ENCODE results near the gene ZNF764. TPM values are rescaled to one million over a fixed set of nuclear protein-coding genes. Genes with fewer than 3 reads are reported as not detected.
"Not testable (repeated sequence)": the region's sequence is repeated elsewhere in the genome, so short reads cannot be mapped to it uniquely, and the experiment has no call there.

Gene ZNF764
- total RNA-seq, 1 experiment from 2014 or later = 4.4 TPM

DNA sequence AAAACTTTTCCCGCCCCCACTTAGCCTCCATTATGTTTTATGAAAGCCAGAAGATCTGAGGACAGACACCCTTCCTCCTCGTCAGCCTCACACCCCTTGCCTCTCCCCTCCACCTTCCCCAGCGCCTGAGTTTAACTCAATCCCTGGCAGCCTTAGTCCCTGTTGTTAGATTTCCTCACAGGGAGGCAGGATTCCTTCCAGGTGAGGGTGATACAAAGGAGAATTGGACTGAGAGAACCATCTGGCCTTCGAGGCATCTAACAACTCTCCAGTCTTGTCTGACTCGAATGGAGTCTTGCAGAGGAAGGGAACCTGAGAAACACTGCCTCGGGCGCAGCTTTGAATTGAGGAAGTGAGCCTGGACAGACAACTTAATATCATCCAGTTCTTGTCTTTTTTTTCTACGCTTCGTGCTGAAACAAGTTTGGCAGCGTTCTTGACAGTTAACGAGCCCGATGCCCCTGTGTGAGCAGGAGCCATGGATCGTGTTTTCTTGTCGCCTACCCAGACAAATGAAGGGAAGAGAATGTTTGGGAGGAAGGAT, 30.5 kb downstream of the ZNF764 start:
- DNase-seq (ENCODE audit: low read depth) = no peak

GRCh38 chr16:30526823-30527634, 31.1 kb downstream of the ZNF764 start:
- peak; percentile 98 for DNase-seq (ENCODE audit: low read depth)

DNA sequence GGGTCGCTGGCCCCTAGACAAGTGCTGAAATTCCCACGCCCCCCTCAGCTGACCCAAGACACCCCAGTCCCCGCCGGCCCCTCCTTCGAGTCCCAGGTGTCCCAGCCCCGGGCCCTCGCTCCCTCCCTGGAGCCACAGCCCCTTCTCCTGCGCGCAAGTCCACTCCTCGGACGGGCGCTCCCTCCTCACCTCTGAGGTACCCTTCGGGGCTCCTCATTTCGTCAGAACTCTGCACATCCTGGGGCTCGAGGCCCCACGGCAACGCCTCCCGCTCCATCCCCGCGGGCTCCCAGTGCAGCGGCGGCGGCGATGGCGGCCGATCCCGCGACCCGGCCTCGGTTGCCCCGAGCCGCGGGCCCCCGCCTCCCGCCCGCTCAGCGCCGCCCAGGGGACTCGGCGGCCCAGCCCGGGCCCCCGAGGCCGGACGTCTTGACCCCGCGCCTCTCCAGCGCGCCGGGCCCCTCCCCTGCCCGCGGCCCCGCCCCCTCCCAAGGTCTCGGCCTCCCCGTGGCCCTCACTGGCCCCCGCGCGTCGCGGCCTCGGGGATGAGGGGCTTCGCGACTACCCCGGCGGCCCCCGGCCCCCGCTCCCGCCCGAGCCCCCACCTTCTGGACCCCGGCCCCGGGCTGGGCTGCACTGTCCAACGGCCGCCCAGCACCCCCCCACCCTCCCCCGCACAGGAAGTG, 31.9 kb downstream of the ZNF764 start, which contains the start of gene ZNF768:
Gene ZNF768, minus strand, starts transcription at position 430 of the 686 bp plus-strand sequence. Its CDS starts 153 bp downstream, at position 277.
- peak; percentile 17 for DNase-seq (ENCODE audit: low read depth)

DNA sequence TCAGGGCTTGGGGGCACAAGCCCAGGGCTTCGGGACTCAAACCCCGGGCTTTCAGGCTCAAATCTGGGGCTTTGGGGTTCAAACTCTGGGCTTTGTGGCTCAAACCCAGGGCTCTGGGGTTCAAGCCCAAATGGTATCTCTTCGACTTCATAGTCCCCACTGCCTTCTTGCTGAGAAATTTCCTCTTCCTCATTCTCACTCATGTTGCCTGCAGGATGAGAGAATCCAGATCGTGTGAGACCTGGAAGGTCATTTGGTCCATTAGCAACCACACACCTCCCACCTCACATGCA, 32.4 kb downstream of the ZNF764 start:
- DNase-seq (ENCODE audit: low read depth) = no peak

- DNase-seq (ENCODE audit: low read depth) = no peak
Observed at GRCh38 chr16:30524575-30525568, 33.3 kb downstream of the ZNF764 start.

- no peak for DNase-seq (ENCODE audit: low read depth)
Observed at GRCh38 chr16:30523768-30524574, 34.2 kb downstream of the ZNF764 start.

DNA sequence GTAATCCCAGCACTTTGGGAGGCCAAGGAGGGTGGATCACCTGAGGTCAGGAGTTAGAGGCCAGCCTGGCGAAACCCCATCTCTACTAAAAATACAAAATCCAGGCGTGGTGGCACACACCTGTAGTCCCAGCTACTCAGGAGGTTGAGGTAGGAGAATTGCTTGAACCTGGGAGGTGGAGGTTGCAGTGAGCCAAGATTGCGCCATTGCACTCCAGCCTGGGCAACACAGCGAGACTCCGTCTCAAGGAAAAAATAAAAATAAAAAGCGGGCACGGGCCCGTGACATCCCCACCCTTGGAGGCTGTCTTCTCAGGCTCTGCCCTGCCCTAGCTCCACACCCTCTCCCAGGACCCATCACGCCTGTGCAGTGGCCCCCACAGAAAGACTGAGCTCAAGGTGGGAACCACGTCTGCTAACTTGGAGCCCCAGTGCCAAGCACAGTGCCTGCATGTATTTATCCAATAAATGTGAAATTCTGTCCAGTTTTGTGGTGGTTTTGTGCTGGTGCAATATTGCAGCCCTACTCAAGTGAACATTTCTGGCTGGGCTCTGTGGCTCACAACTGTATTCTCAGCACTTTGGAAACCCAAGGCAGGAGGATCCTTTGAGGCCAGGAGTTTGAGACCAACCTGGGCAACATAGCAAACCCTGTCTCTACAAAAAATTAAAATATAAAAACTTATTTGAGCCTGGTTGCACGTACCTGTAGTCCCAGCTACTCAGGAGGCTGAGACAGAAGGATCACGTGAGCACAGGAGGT, 35.3 kb downstream of the ZNF764 start:
- not testable (repeated sequence) for DNase-seq (ENCODE audit: low read depth)

- no peak for DNase-seq (ENCODE audit: low read depth)
Observed at GRCh38 chr16:30521873-30522641, 36.1 kb downstream of the ZNF764 start.

DNA sequence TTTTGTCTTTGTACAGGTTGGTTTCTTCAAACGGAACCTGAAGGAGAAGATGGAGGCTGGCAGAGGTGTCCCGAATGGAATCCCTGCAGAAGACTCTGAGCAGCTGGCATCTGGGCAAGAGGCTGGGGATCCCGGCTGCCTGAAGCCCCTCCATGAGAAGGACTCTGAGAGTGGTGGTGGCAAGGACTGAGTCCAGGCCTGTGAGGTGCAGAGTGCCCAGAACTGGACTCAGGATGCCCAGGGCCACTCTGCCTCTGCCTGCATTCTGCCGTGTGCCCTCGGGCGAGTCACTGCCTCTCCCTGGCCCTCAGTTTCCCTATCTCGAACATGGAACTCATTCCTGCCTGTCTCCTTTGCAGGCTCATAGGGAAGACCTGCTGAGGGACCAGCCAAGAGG, 36.7 kb downstream of the ZNF764 start:
- no peak for DNase-seq (ENCODE audit: low read depth)

GRCh38 chr16:30519120-30520049, 38.8 kb downstream of the ZNF764 start:
- DNase-seq (ENCODE audit: low read depth) = no peak

DNA sequence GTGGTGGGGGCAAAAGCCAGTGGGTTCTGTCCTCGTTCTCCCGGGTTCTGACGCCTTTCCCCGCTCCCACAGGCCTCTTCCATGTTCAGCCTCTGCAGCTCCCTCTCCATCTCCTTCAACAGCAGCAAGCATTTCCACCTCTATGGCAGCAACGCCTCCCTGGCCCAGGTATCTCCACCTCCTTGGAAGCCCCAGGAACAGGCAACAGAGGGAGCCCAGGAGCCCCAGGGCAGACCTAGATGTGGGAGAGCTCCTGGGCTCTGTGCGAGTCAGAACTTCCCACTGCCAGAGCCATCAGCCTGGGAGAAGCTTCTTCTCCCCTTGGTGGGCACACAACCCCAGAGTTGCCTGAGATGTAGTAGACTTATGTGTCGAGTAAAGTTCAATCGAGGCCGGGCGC, 39.6 kb downstream of the ZNF764 start:
- DNase-seq (ENCODE audit: low read depth) = no peak

GRCh38 chr16:30515275-30515674, 42.9 kb downstream of the ZNF764 start:
- DNase-seq (ENCODE audit: low read depth) = no peak

DNA sequence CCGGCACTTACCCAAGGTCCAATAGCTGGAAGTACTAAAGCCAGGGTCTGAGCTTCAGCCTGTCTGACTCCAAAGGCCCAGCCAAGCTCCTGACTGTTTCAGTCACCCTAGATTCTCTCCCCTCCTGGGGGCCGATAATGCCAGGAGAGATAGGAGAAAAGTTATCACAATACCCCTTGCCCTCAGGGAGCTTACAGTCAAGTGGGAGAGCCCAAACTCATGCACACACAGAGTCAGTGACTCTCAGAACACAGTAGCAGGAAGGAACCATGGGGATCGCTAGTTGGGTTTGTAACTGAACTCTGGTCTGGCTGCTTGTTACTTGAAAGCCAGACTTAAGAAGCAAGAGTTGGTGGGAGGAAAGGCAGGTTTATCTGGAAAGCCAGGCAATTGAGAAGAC, 46.7 kb downstream of the ZNF764 start:
- no peak for DNase-seq (ENCODE audit: low read depth)

DNA sequence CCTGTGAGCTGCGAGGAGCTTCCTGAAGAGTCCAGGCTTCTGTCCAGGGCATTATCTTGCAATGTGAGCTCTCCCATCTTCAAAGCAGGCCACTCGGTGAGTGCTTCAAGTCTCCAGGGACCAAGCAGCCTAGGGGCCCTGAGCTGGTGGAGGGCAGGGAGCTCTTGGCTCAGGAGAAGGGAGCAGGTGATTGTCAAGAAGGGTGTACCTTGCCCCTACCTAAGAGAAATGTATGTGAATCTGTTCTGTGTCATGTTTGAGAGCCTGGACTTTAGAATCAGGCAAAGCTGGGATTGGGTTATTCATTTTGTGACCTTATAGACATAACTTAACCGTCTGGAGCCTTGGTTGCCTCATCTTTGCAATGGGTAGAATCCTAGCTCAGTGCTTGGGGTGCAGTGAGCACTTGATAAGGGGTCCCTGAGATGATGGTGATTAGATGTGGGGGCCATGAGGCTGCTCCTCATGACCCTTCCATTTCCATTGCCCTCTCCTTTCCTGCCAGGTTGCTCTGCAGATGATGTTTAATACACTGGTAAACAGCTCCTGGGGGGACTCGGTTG, 47.7 kb downstream of the ZNF764 start:
- DNase-seq (ENCODE audit: low read depth) = no peak

DNA sequence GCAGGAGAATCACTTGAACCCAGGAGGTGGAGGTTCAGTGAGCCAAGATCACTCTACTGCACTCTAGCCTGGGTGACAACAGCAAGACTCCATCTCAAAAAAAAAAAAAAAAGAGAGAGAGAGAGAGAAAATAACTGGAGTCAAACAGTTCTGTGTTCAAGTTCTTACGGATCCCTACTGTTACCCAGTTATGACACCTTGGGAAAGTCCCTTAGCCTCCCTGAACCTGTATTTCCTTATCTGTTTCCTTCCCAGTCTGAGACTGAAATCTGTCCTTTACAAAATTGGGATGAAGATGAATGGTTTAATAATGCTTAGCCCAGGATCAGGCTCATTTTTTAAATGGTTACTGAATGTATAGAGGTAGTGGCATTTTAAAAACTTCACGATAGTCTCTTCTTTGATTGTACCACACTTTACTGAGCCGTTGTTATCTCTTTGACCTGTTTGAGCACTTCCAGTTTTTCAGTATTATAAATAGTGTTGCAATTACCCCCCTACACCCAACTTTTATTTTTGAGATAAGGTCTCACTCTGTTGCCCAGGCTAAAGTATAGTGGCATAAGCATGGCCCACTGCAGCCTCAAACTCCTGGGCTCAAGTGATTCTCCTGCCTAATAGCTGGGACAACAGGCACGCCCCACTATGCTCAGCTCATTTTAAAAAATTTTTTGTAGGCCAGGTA, 49.0 kb downstream of the ZNF764 start:
- no peak for DNase-seq (ENCODE audit: low read depth)

Data from HT1080 (cell line).